Thyroid gland (tissue), 4 donors: ENCODE data around the gene RPUSD2.

Source experiments
- CTCF ChIP-seq, 6 experiments: fragments of 200-600 bp in 3 of 6; fragments of 450-650 bp in 3 of 6; sonication (generic) in 3 of 6; IDR thresholded peaks; one replicate each; pipeline ENCODE4 v1.5.1; 2016 to 2019; ENCODE audit warnings: antibody characterized with exemption in 6 of 6, mild to moderate bottlenecking in 2 of 6, inconsistent platforms in 1 of 6, moderate library complexity in 1 of 6
- POLR2A ChIP-seq, 2 donors: fragments of 450-650 bp; IDR thresholded peaks; one replicate each; pipeline ENCODE4 v1.6.1; 2017; ENCODE audit warnings: antibody characterized with exemption in 2 of 2, mild to moderate bottlenecking in 2 of 2, moderate library complexity in 1 of 2

- TF ChIP-seq CTCF (IDR thresholded peaks at IDR 0.05) (no peak), POLR2A (IDR thresholded peaks at IDR 0.05) (no peak)
Observed at GRCh38 chr15:40613080-40613479, 44.0 kb downstream of the RPUSD2 start.
